ENCODE data around the gene CD180. TPM values are rescaled to one million over a fixed set of nuclear protein-coding genes. Genes with fewer than 3 reads are reported as not detected.

CD180 gene
- total RNA-seq, 2 donors from 2014 or later = 1.4 to 1.5 TPM

DNA sequence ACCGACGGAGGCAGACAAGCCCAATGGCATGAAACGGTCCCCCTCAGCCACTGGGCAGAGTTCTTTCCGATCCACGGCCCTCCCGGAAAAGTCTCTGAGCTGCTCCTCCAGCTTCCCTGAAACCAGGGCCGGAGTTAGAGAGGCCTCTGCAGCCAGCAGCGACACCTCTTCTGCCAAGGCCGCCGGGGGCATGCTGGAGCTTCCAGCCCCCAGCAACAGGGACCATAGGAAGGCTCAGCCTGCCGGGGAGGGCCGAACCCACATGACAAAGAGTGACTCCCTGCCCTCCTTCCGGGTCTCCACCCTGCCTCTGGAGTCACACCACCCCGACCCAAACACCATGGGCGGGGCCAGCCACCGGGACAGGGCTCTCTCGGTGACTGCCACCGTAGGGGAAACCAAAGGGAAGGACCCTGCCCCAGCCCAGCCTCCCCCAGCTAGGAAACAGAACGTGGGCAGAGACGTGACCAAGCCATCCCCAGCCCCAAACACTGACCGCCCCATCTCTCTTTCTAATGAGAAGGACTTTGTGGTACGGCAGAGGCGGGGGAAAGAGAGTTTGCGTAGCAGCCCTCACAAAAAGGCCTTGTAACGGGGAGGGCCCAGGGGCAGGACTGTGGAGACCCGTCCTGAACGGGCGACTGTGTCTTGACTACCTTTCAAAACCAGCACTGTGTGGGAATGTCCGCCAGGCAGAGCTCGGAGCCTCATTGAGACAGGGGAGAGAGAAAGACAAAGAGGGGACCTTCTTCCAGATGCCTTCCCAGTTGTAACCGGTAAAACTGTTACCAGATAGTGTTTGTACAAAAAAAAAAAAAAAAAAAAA is 29.9 kb downstream of the CD180 start:
- DNase-seq (ENCODE audit: low spot score) = peak; percentile 88
- intact Hi-C loops (cut with DNase I) = no loop called here

DNA sequence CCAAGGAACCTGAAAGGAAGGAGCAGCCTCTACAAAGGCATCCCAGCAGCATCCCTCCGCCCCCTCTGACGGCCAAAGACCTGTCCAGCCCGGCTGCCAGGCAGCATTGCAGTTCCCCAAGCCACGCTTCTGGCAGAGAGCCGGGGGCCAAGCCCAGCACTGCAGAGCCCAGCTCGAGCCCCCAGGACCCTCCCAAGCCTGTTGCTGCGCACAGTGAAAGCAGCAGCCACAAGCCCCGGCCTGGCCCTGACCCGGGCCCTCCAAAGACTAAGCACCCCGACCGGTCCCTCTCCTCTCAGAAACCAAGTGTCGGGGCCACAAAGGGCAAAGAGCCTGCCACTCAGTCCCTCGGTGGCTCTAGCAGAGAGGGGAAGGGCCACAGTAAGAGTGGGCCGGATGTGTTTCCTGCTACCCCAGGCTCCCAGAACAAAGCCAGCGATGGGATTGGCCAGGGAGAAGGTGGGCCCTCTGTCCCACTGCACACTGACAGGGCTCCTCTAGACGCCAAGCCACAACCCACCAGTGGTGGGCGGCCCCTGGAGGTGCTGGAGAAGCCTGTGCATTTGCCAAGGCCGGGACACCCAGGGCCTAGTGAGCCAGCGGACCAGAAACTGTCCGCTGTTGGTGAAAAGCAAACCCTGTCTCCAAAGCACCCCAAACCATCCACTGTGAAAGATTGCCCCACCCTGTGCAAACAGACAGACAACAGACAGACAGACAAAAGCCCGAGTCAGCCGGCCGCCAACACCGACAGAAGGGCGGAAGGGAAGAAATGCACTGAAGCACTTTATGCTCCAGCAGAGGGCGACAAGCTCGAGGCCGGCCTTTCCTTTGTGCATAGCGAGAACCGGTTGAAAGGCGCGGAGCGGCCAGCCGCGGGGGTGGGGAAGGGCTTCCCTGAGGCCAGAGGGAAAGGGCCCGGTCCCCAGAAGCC is 30.8 kb downstream of the CD180 start:
- peak; percentile 97 for DNase-seq (ENCODE audit: low spot score)
- intact Hi-C loops (cut with DNase I) = no loop called here

DNA sequence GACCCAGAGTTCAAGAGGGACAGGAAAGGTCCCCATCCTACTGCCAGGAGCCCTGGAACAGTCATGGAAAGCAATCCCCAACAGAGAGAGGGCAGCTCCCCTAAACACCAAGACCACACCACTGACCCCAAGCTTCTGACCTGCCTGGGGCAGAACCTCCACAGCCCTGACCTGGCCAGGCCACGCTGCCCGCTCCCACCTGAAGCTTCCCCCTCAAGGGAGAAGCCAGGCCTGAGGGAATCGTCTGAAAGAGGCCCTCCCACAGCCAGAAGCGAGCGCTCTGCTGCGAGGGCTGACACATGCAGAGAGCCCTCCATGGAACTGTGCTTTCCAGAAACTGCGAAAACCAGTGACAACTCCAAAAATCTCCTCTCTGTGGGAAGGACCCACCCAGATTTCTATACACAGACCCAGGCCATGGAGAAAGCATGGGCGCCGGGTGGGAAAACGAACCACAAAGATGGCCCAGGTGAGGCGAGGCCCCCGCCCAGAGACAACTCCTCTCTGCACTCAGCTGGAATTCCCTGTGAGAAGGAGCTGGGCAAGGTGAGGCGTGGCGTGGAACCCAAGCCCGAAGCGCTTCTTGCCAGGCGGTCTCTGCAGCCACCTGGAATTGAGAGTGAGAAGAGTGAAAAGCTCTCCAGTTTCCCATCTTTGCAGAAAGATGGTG is 31.6 kb downstream of the CD180 start:
- DNase-seq (ENCODE audit: low spot score) = peak; percentile 79
- intact Hi-C loops (cut with DNase I) = loop anchor here (5.0 kb wide), 2 partner anchors 37 to 42 kb away; no protein-coding TSS in a partner anchor

DNA sequence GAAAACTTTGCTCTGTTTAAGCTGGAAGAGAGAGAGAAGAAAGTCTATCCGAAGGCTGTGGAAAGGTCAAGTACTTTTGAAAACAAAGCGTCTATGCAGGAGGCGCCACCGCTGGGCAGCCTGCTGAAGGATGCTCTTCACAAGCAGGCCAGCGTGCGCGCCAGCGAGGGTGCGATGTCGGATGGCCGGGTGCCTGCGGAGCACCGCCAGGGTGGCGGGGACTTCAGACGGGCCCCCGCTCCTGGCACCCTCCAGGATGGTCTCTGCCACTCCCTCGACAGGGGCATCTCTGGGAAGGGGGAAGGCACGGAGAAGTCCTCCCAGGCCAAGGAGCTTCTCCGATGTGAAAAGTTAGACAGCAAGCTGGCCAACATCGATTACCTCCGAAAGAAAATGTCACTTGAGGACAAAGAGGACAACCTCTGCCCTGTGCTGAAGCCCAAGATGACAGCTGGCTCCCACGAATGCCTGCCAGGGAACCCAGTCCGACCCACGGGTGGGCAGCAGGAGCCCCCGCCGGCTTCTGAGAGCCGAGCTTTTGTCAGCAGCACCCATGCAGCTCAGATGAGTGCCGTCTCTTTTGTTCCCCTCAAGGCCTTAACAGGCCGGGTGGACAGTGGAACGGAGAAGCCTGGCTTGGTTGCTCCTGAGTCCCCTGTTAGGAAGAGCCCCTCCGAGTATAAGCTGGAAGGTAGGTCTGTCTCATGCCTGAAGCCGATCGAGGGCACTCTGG is 32.6 kb downstream of the CD180 start:
- no peak for DNase-seq (ENCODE audit: low spot score)
- intact Hi-C loops (cut with DNase I) = loop anchor here (5.0 kb wide), 2 partner anchors 38 to 43 kb away; no protein-coding TSS in a partner anchor

DNA sequence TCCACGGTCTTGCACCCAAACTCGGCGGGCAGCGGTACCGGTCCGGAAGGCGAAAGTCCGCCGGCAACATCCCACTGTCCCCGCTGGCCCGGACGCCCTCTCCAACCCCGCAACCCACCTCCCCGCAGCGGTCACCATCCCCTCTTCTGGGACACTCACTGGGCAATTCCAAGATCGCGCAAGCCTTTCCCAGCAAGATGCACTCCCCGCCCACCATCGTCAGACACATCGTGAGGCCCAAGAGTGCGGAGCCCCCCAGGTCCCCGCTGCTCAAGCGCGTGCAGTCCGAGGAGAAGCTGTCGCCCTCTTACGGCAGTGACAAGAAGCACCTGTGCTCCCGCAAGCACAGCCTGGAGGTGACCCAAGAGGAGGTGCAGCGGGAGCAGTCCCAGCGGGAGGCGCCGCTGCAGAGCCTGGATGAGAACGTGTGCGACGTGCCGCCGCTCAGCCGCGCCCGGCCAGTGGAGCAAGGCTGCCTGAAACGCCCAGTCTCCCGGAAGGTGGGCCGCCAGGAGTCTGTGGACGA is 33.3 kb downstream of the CD180 start:
- intact Hi-C loops (cut with DNase I) = loop anchor here (5.0 kb wide), 2 partner anchors 39 to 44 kb away; no protein-coding TSS in a partner anchor
- DNase-seq (ENCODE audit: low spot score) = peak; percentile 72

DNA sequence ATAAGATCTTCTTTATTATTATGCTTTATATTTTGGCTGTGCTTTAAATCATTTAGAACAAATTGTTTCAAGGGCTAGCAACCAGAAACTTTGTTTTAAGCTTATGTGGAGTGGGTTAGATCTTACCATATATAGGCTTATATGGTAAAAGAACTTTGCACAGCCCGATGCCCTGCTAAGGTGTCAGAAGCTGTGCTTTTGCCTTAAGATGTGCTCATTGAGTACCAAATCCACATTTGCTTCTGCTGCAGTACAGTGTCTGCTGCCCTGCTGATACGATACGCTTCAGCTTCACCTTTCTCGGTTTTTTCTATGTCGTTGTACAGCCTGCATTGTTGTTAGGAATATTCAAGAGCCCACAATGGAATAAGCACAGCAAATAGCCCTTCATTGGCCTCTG is 34.8 kb downstream of the CD180 start:
- DNase-seq (ENCODE audit: low spot score) = no peak
- intact Hi-C loops (cut with DNase I) = loop anchor here (5.0 kb wide), 2 partner anchors 41 to 46 kb away; no protein-coding TSS in a partner anchor

DNA sequence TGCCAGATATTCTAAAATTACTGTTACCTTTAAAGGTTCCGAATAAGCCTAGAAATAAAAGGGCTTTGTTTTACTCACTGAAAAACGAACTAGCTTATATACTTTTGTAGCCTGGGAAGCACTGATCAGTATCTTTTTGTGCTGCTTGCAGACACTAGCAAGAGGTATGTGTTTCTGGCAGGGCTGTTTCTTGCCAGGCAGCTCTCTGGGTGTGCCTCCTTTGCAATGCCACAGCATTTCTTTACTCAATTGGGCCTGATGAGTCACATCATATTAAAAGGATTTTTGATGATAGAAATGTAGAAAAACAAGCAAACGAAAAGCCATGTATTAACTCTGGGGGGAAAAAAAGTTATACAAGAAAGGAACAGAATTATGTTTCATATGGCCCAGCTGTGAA is 35.6 kb downstream of the CD180 start:
- no peak for DNase-seq (ENCODE audit: low spot score)
- intact Hi-C loops (cut with DNase I) = loop anchor here (5.0 kb wide), 2 partner anchors 41 to 46 kb away; no protein-coding TSS in a partner anchor

DNA sequence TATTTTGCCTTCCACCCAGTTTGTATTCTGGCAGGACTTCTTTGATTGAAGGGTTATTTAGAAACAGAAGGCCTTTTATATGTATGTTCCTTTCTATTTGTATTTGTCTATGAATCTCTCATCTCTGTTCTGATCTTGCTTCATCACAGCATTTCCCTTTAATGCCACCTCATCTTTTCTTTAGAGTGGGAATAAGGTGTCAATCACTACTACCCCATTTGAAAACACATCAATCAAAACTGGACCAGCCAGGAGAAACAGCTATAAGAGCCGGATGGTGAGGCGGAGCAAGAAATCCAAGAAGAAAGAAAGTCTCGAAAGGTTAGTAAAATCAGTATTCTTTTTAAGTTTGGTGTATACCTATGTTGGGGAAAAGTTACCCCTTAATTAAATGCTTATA is 36.3 kb downstream of the CD180 start:
- no peak for DNase-seq (ENCODE audit: low spot score)
- intact Hi-C loops (cut with DNase I) = loop anchor here (5.0 kb wide), 2 partner anchors 42 to 47 kb away; no protein-coding TSS in a partner anchor

DNA sequence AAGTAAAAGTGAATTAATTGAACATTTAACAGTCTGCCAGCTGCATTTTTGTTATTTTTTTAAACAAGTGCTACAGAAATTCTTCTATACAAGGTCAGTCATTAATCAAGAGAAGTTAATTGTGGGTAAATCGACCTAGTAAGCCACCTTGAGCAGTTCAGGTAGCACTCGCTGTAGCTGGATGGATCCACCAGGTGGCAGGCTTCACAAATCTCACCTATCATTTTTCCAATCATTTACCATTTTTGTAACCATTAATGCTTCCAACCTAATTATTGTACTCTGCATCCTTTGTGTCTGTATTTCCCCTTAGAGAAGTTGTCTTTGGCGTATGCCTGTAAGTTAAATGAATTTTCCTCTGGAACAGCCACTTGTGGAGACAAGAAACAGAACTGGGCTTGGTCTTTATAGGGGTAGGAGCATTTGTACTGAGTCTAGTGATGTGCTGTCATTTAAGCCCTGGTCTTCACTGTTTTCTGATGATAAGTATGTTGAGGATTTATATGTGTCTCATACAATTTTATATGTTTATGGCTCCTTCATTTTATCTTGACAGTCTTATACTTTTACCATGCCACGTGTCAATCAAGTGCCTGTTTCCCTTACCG is 39.5 kb downstream of the CD180 start:
- DNase-seq (ENCODE audit: low spot score) = no peak

DNA sequence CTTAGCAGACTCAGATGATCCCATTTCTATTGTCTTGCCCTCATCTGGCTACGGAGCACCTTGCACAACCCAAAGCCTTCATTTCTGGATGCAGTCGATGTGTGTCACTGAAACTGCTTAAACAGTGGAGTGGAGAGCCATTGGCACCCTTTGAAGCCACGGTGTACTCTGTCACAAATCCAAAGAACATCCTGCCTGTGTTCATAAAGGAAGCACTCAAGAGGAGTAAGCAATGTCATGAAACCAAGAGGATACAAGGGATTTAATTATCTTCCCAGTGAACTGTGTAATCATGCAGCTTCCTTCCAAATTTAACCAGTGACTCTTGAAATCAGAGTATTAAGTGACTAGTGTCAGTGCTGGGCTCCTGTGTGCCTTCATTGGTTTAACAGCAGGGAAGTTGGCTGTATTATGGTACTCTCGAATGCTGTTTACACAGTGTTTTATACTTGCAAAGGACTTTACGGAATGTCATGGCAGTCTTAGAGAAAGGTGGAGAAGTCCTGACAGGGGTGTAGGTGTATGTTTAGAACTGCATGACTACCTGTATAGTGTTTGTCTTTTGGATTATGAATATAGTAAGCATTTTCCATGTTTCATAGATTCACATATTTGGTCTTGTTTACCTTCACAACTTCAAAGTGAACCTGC is 41.9 kb downstream of the CD180 start:
- intact Hi-C loops (cut with DNase I) = loop anchor here in 1 of 2 donors (10.0 kb wide), 1 partner anchor 340 kb away; no protein-coding TSS in a partner anchor
- DNase-seq (ENCODE audit: low spot score) = no peak

More for the DNA sequence above, 39.5 kb downstream of the CD180 start:
- intact Hi-C loops (cut with DNase I) = loop anchor here in 1 of 2 donors (10.0 kb wide), 1 partner anchor 342 kb away; no protein-coding TSS in a partner anchor

DNA sequence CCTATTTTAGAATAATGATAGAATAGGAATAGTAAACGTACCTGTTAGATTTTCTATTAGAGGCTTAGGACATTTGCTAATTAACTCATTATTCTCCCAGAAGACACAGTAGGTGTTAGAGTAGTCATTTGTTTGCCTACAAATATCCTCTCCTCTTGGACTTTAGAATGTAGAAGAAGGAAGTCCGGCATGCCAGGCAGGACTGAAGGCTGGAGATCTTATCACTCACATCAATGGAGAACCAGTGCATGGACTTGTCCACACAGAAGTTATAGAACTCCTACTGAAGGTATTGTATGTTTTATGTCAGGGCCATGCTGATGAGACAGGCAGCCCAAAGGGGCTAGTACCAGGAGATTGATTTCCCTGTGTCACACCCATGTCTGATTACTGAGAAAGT is 43.3 kb downstream of the CD180 start:
- DNase-seq (ENCODE audit: low spot score) = no peak
- intact Hi-C loops (cut with DNase I) = loop anchor here in 1 of 2 donors (10.0 kb wide), 1 partner anchor 338 kb away; no protein-coding TSS in a partner anchor

DNA sequence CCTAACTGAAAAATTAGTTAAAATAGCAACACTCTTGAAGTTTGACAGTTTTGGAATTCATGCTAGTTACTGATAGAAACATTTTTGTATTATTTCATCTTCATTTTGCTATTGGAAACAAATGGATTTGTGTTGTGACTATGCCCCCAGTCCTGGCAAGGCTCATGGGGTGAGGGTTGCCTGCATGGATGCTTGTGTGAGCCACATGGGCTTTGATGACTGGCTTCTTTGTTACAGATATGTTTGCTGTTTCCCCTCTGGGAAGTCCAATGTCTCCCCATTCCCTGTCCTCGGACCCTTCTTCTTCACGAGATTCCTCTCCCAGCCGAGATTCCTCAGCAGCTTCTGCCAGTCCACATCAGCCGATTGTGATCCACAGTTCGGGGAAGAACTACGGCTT is 44.2 kb downstream of the CD180 start:
- intact Hi-C loops (cut with DNase I) = loop anchor here in 1 of 2 donors (10.0 kb wide), 1 partner anchor 338 kb away; no protein-coding TSS in a partner anchor
- no peak for DNase-seq (ENCODE audit: low spot score)

DNA sequence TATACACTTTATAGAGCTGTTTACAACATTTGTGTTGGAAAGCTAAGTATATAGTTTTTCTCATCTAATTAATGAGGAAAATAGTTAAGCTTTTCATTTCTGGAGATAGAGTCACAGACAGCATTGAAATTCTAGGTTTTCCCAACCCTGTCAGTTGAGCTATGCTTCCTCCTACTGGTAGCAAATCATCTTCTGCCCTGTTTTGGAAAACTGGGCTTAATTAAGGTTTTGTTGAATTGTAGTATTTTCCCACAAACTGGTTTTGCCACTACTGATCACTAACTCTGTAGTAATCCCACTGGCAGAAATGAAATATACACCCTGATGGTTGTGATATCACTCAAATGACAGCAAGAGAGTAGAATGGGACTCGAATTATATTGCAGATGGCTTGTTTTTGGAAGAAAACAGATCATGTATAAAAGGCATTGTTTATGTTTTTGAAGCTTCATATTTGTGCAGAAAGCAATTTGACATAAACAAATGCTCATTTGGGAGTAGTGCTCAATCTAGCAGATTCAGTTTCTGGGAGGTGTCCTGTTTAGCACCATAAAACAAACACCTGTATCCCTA is 46.6 kb downstream of the CD180 start:
- DNase-seq (ENCODE audit: low spot score) = no peak
- intact Hi-C loops (cut with DNase I) = loop anchor here in 1 of 2 donors (10.0 kb wide), 1 partner anchor 335 kb away; no protein-coding TSS in a partner anchor

DNA sequence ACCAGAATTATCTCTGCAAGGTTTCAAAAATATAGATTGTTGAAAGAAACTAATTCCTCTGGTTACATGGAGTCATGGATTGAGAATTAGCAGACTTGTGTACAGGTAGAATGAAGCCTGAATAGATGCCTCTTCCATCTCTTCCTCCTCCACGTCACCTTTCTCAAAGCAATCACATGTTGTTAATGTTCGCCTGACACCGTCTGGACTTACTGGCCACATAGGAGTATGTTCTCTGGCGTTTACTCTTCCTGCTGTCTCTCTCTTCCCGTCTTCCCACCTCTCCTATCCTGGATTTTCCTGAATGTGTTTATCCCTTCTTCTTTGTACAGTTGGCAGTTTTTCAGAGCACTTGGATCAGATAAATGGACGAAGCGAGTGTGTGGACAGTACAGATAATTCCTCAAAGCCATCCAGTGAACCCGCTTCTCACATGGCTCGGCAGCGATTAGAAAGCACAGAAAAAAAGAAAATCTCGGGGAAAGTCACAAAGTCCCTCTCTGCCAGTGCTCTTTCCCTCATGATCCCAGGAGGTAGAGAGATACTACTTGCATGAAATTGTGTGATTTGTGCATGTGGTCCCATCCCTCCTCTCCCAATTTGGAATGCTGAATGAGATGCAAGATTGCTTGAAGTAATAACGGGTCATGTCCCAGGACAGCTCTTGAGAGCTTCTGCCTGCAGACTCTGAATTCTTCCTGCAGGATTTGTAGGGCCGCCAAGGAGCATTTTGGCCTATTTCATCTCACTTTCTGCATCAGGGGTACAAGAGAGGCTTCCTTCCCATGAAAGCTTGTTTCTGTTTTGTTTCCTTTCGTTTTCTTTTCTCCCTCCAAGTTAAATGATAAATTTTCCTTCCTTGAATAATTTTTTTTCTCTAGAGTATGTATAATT is 47.3 kb downstream of the CD180 start:
- DNase-seq (ENCODE audit: low spot score) = no peak
- intact Hi-C loops (cut with DNase I) = no loop called here

DNA sequence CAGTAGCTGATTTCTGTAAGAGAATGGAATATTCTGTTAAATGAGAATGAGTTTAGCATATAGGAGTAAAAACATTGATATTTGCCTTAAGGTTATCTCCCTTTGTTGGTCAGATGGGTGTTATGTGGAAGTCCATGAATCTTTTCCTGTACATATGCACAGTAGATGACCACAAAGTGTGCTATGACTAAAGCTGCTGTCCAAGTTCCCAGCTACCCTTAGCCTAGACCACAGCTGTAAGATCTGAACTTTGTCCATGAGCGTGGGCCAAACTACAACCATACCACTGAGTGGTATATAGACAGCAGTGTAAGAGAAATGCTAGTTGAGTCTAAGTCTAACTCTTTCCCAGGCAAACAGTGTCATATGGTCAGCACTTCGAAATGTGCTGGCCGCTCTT is 48.8 kb downstream of the CD180 start:
- intact Hi-C loops (cut with DNase I) = no loop called here
- DNase-seq (ENCODE audit: low spot score) = no peak

DNA sequence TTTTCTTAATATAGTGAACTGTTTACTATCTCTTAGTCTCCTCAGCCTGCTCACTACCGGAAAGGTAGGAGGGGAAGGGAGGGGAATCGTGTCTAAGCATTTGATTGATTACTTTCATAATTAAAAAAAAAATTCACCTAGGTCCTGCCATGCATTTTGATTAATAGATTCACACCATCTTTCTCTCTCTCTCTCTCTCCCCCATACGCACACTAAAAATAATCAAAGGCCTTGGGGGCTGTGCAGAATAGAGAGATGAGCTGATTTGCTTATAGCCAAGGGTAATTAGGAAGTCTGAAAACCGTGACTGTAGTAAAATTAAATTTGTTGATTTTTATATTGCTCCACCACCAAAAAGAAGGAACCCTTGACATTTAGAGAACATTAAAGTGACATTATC is 49.6 kb downstream of the CD180 start:
- intact Hi-C loops (cut with DNase I) = no loop called here
- no peak for DNase-seq (ENCODE audit: low spot score)

Data from posterior vena cava (tissue), 2 donors.